ENCODE measurements around the gene FAM237A. TPM values are rescaled to one million over a fixed set of nuclear protein-coding genes. Genes with fewer than 3 reads are reported as not detected.

FAM237A gene
- total and polyA plus RNA-seq, 9 of the 15 experiments (the other 6 are each of a cell fraction or from before 2014, with no cell fraction given): not detected

GRCh38 chr2:206627632-206628031, 14.7 kb upstream of the FAM237A start:
- no peak overlapping the region for H3K4me2 ChIP-seq (ENCODE audit: insufficient read depth, low read length)
- no peaks in the 10 kb centered on the region for H3K27me3 ChIP-seq (ENCODE audit: control insufficient read depth in 2 of 2, insufficient read depth in 2 of 2, low read length in 2 of 2)
- FAIRE-seq: no peak
- intact Hi-C loops (cut with micrococcal nuclease): no loop called here
- ChIA-PET CTCF (ENCODE audit: low intra/inter-chr PET ratio) (no interaction called here), POLR2A (interaction anchor here (0.7 kb wide), 1 partner anchor 138 kb away, joined by 3 read pairs; no protein-coding TSS in a partner anchor)
- in situ Hi-C loops (cut with MboI): no loop called here
- no peaks in the 10 kb centered on the region for H4K20me1 ChIP-seq (replicated peaks; ENCODE audit: control insufficient read depth, insufficient read depth, low read length)
- H3K27ac ChIP-seq (ENCODE audit: extremely low read depth, low read depth, low read length): no peak overlapping the region
- no peaks in the 10 kb centered on the region for H3K79me2 ChIP-seq (ENCODE audit: control insufficient read depth, insufficient read depth, low read length)
- TF ChIP-seq BCLAF1 (IDR thresholded peaks at IDR 0.05; ENCODE audit: borderline replicate concordance in 1 of 2, control insufficient read depth in 1 of 2, low read depth in 2 of 2, low read length in 1 of 2) (no peak), ZNF175 (CRISPR knock-in tag; IDR thresholded peaks at IDR 0.05; ENCODE audit: low read depth) (no peak), SPI1 (IDR thresholded peaks at IDR 0.05; ENCODE audit: borderline replicate concordance, low read depth, low read length) (no peak), E2F3 (CRISPR knock-in tag; IDR thresholded peaks at IDR 0.05) (no peak), HDAC3 (IDR thresholded peaks at IDR 0.05; ENCODE audit: borderline replicate concordance, partially characterized antibody) (no peak), GTF3C2 (IDR thresholded peaks at IDR 0.05; ENCODE audit: borderline replicate concordance, extremely low read depth, insufficient read length) (no peak)
- H2AFZ ChIP-seq (ENCODE audit: low read depth, low read length): no peak overlapping the region
- no peaks in the 10 kb centered on the region for H3K9me3 ChIP-seq (replicated peaks; ENCODE audit: control insufficient read depth, insufficient read depth, low read depth, low read length)
- no peak overlapping the region for H3K4me3 ChIP-seq
- no peak overlapping the region for H3K9ac ChIP-seq (ENCODE audit: insufficient read depth in 1 of 2, low read depth in 2 of 2, low read length in 2 of 2)
- no peak for ATAC-seq
- BruUV-seq (replicated peaks): no TSS peak
- no peak for DNase-seq (ENCODE audit: extremely low read depth in 1 of 4, low spot score in 3 of 4)
- H3K36me3 ChIP-seq (ENCODE audit: control insufficient read depth, insufficient read depth, low read length): no peaks in the 10 kb centered on the region
- H3K4me1 ChIP-seq (replicated peaks in 1 of 2; ENCODE audit: control insufficient read depth in 2 of 2, insufficient read depth in 2 of 2, low read length in 2 of 2): no peaks in the 10 kb centered on the region
- H3K9me1 ChIP-seq (ENCODE audit: control insufficient read depth, insufficient read depth, low read length): no peaks in the 10 kb centered on the region
